HEK293 (cell line): ENCODE results near the gene ERG.
A peak's percentile ranks its signal among the peaks of the same experiment; 100 is the strongest.

Source experiments
- CTCF ChIA-PET: fragments of 350-600 bp; formaldehyde crosslinking; extraction: SDS; loops from one replicate; lab custom pipeline; 2021; ENCODE audit warnings: antibody characterized with exemption; lab: Yijun Ruan, JAX
- POLR2A ChIA-PET: fragments of 300-600 bp; formaldehyde crosslinking; extraction: SDS; loops from one replicate; lab custom pipeline; 2020; ENCODE audit warnings: antibody characterized with exemption, inconsistent platforms; lab: Yijun Ruan, JAX
- H3K27ac ChIP-seq: fragments of 200-500 bp; sonication (Bioruptor generic); 2 replicates; pipeline ENCODE4 v1.5.1; 2014; ENCODE audit warnings: low read depth, low read length, control low read depth, inconsistent platforms; ENCODE audit errors: extremely low read depth
- H3K36me3 ChIP-seq, 2 experiments: fragments of 200-500 bp in 1 of 2; sonication (Bioruptor generic) in 1 of 2; 1 replicate in 1 of 2; 2 replicates in 1 of 2; pipeline ENCODE4 v1.5.1; 2014 to 2017; ENCODE audit warnings: inconsistent platforms in 2 of 2, low read length in 2 of 2; ENCODE audit not compliant: control insufficient read depth in 2 of 2, insufficient read depth in 1 of 2
- H3K4me1 ChIP-seq: fragments of 200-500 bp; sonication (Bioruptor generic); 2 replicates; pipeline ENCODE4 v1.5.1; 2014; ENCODE audit warnings: mild to moderate bottlenecking, low read length, inconsistent platforms; ENCODE audit not compliant: control insufficient read depth, insufficient read depth
- H3K4me3 ChIP-seq: 2 replicates; pipeline ENCODE4 v1.5.1; 2011; ENCODE audit warnings: low read depth, mild to moderate bottlenecking, control low read depth, low read length, moderate library complexity
- H3K9me3 ChIP-seq: fragments of 200-500 bp; sonication (Bioruptor generic); 2 replicates; pipeline ENCODE4 v1.5.1; 2014; ENCODE audit warnings: low read depth, low read length, inconsistent platforms; ENCODE audit not compliant: control insufficient read depth, insufficient read depth
- ELK4 ChIP-seq: IDR thresholded peaks from 2 replicates; pipeline ENCODE4 v1.6.1; 2011; ENCODE audit warnings: mild to moderate bottlenecking, low read depth, low read length, borderline replicate concordance
- HOXD13 ChIP-seq: sonication (generic); formaldehyde crosslinking; IDR thresholded peaks from 2 replicates; pipeline ENCODE4 v1.8.0; 2022; ENCODE audit warnings: missing genetic modification reagents, borderline replicate concordance
- KLF17 ChIP-seq: fragments of 450-650 bp; formaldehyde crosslinking; IDR thresholded peaks from 2 replicates; pipeline ENCODE4 v1.5.1; 2016; ENCODE audit warnings: missing biosample characterization, missing genetic modification characterization
- SETDB1 ChIP-seq: IDR thresholded peaks from one replicate; pipeline ENCODE4 v1.6.1; 2017; ENCODE audit warnings: mild to moderate bottlenecking, low read length, moderate library complexity, mixed read lengths; ENCODE audit not compliant: insufficient read length
- ZBTB17 ChIP-seq: fragments of 450-650 bp; formaldehyde crosslinking; IDR thresholded peaks from 2 replicates; pipeline ENCODE4 v1.5.1; 2016; ENCODE audit warnings: missing biosample characterization, missing genetic modification characterization
- ZBTB21 ChIP-seq: fragments of 450-650 bp; formaldehyde crosslinking; IDR thresholded peaks from 2 replicates; pipeline ENCODE4 v1.5.1; 2017; ENCODE audit warnings: missing biosample characterization, missing genetic modification characterization
- ZFP37 ChIP-seq: fragments of 450-650 bp; formaldehyde crosslinking; IDR thresholded peaks from 2 replicates; pipeline ENCODE4 v1.5.1; 2016; ENCODE audit warnings: missing biosample characterization, missing genetic modification characterization
- ZFP69B ChIP-seq: fragments of 450-650 bp; formaldehyde crosslinking; IDR thresholded peaks from 2 replicates; pipeline ENCODE4 v1.5.1; 2016; ENCODE audit warnings: missing biosample characterization, missing genetic modification characterization
- ZNF184 ChIP-seq: fragments of 450-650 bp; IDR thresholded peaks from 2 replicates; pipeline ENCODE4 v1.5.1; 2018; ENCODE audit warnings: missing biosample characterization, mild to moderate bottlenecking, missing genetic modification characterization
- ZNF621 ChIP-seq: fragments of 450-650 bp; formaldehyde crosslinking; IDR thresholded peaks from 2 replicates; pipeline ENCODE4 v1.5.1; 2017; ENCODE audit warnings: missing biosample characterization, missing genetic modification characterization
- ZNF629 ChIP-seq: fragments of 450-650 bp; formaldehyde crosslinking; IDR thresholded peaks from 2 replicates; pipeline ENCODE4 v1.5.1; 2017; ENCODE audit warnings: missing biosample characterization, missing genetic modification characterization
- ZNF658 ChIP-seq: fragments of 450-650 bp; formaldehyde crosslinking; IDR thresholded peaks from 2 replicates; pipeline ENCODE4; 2016; ENCODE audit warnings: missing biosample characterization, missing genetic modification characterization
- ZNF670 ChIP-seq: fragments of 450-650 bp; formaldehyde crosslinking; IDR thresholded peaks from 2 replicates; pipeline ENCODE4 v1.5.1; 2016; ENCODE audit warnings: missing biosample characterization, missing genetic modification characterization, low read depth
- ZNF704 ChIP-seq: fragments of 450-650 bp; formaldehyde crosslinking; IDR thresholded peaks from 2 replicates; pipeline ENCODE4 v1.5.1; 2016; ENCODE audit warnings: missing biosample characterization, missing genetic modification characterization
- TF ChIP-seq, protein P1 (sequence below): fragments of 450-650 bp; formaldehyde crosslinking; IDR thresholded peaks from 2 replicates; pipeline ENCODE4 v1.5.1; 2016; ENCODE audit warnings: missing biosample characterization, missing genetic modification characterization
- TF ChIP-seq, protein P2 (sequence below): fragments of 450-650 bp; formaldehyde crosslinking; IDR thresholded peaks from 2 replicates; pipeline ENCODE4 v1.5.1; 2016; ENCODE audit warnings: missing biosample characterization, missing genetic modification characterization
- TF ChIP-seq, protein P3 (sequence below): fragments of 450-650 bp; IDR thresholded peaks from 2 replicates; pipeline ENCODE4 v1.5.1; 2018; ENCODE audit warnings: missing biosample characterization, missing genetic modification characterization
- TF ChIP-seq, protein P4 (sequence below): fragments of 450-650 bp; formaldehyde crosslinking; IDR thresholded peaks from 2 replicates; pipeline ENCODE4 v1.5.1; 2016; ENCODE audit warnings: missing biosample characterization, missing genetic modification characterization
- TF ChIP-seq, protein P5 (sequence below): fragments of 450-650 bp; formaldehyde crosslinking; IDR thresholded peaks from 2 replicates; pipeline ENCODE4 v1.5.1; 2016; ENCODE audit warnings: missing biosample characterization, missing genetic modification characterization

Gene ERG

DNA sequence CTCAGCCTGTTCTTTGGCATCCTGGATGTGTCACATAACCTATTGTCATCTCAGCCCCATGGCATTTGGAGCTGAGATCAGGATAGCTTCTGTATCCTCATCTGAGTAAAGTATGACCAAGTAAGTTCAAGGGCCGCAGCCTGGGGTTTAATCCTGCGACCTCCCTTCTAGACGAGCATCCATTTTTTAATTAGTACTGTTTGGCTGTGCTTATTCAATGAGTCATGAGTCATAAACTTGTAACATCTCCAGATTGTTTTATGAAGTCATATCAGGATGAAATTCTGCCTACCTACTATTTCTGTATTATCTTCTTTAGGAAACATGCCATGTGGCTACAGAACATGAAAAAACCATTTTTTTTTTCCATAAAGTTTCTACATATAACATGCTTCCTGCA lies 119.1 kb downstream of the ERG start:
- H3K4me1 ChIP-seq: no peaks in the 10 kb centered on the region
- POLR2A ChIA-PET: no interaction called here
- CTCF ChIA-PET: interaction anchor here (0.6 to 1.2 kb wide), 4 partner anchors 9 to 737 kb away, joined by 3 read pairs; no protein-coding TSS in a partner anchor
- TF ChIP-seq ZNF629: peak; percentile 59; the same call in 1 of the 2 replicates
- TF ChIP-seq, protein P1, sequence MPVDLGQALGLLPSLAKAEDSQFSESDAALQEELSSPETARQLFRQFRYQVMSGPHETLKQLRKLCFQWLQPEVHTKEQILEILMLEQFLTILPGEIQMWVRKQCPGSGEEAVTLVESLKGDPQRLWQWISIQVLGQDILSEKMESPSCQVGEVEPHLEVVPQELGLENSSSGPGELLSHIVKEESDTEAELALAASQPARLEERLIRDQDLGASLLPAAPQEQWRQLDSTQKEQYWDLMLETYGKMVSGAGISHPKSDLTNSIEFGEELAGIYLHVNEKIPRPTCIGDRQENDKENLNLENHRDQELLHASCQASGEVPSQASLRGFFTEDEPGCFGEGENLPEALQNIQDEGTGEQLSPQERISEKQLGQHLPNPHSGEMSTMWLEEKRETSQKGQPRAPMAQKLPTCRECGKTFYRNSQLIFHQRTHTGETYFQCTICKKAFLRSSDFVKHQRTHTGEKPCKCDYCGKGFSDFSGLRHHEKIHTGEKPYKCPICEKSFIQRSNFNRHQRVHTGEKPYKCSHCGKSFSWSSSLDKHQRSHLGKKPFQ: no peak
- TF ChIP-seq, all 188 proteins: peak for 1
- Histone ChIP-seq H3K36me3 (no peaks in the 10 kb centered on the region), H3K27ac (no peak overlapping the region), H3K9me3 (no peaks in the 10 kb centered on the region), H3K4me3 (no peak overlapping the region)

DNA sequence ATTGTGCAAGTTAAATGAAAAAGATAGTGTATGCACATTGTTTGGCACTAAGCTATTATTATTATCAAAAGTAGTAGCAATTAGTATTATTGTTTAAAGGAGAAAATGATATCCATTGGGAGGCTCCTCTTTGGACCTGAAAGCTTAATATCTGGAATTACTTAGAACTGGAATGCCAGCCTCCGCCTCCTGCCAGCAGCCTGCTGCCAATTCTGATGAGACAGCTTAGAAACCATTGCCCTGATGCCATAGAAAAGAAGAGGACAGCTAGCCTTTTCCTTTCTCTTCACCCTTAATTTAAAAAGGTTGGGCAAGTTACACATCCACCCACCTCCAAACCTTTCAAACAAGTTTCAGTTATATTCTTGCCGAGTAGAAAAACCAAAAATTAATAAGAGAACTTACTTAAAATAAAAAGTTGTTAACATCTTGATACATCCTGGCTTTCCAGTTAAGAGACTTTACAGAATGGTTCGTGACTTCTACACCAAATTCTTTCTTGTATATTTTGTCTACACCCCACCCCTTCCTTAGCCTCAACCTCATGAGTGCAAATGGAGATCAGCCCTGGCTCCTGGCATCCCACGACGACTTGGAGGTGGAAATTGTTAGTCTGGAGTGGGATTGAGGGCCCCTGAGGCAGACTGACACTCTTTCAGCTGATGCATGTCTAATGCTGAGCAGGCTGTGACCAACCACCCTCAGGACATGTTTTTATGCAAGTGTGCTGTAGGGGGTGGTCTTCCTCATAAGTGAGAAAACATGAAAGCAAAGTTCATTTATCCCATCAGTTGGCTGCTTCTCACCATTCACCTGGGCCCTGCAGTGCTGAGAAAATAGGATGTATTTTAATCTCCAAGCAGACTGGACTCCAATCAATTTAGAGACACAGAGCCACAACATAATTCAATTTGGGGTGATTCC lies 120.8 kb downstream of the ERG start:
- CTCF ChIA-PET: interaction anchor here (0.6 to 0.7 kb wide), 3 partner anchors 98 to 540 kb away, joined by 3 read pairs; no protein-coding TSS in a partner anchor
- POLR2A ChIA-PET: no interaction called here
- TF ChIP-seq HOXD13 (CRISPR knock-in tag) (no peak), KLF17 (tag by site-specific recombination) (no peak), ZNF670 (tag by site-specific recombination) (no peak), SETDB1 (no peak), ZNF658 (no peak), ZBTB21 (tag by site-specific recombination) (no peak), ZNF621 (tag by site-specific recombination) (no peak), ZFP37 (no peak), ELK4 (no peak), ZNF184 (no peak), ZFP69B (tag by site-specific recombination) (no peak), ZNF704 (tag by site-specific recombination) (no peak), ZBTB17 (tag by site-specific recombination) (no peak)
- TF ChIP-seq, protein P2, sequence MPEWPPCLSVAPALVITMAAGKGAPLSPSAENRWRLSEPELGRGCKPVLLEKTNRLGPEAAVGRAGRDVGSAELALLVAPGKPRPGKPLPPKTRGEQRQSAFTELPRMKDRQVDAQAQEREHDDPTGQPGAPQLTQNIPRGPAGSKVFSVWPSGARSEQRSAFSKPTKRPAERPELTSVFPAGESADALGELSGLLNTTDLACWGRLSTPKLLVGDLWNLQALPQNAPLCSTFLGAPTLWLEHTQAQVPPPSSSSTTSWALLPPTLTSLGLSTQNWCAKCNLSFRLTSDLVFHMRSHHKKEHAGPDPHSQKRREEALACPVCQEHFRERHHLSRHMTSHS (tag by site-specific recombination): no peak
- TF ChIP-seq, protein P3, sequence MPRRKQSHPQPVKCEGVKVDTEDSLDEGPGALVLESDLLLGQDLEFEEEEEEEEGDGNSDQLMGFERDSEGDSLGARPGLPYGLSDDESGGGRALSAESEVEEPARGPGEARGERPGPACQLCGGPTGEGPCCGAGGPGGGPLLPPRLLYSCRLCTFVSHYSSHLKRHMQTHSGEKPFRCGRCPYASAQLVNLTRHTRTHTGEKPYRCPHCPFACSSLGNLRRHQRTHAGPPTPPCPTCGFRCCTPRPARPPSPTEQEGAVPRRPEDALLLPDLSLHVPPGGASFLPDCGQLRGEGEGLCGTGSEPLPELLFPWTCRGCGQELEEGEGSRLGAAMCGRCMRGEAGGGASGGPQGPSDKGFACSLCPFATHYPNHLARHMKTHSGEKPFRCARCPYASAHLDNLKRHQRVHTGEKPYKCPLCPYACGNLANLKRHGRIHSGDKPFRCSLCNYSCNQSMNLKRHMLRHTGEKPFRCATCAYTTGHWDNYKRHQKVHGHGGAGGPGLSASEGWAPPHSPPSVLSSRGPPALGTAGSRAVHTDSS (tag by site-specific recombination): no peak
- TF ChIP-seq, protein P4, sequence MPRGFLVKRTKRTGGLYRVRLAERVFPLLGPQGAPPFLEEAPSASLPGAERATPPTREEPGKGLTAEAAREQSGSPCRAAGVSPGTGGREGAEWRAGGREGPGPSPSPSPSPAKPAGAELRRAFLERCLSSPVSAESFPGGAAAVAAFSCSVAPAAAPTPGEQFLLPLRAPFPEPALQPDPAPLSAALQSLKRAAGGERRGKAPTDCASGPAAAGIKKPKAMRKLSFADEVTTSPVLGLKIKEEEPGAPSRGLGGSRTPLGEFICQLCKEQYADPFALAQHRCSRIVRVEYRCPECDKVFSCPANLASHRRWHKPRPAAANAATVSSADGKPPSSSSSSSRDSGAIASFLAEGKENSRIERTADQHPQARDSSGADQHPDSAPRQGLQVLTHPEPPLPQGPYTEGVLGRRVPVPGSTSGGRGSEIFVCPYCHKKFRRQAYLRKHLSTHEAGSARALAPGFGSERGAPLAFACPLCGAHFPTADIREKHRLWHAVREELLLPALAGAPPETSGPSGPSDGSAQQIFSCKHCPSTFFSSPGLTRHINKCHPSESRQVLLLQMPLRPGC: no peak
- TF ChIP-seq, protein P5, sequence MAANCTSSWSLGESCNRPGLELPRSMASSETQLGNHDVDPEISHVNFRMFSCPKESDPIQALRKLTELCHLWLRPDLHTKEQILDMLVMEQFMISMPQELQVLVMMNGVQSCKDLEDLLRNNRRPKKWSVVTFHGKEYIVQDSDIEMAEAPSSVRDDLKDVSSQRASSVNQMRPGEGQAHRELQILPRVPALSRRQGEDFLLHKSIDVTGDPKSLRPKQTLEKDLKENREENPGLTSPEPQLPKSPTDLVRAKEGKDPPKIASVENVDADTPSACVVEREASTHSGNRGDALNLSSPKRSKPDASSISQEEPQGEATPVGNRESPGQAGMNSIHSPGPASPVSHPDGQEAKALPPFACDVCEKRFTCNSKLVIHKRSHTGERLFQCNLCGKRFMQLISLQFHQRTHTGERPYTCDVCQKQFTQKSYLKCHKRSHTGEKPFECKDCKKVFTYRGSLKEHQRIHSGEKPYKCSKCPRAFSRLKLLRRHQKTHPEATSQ (tag by site-specific recombination): no peak
- TF ChIP-seq, all 188 proteins: peak for 0
- Histone ChIP-seq H3K36me3 (no peaks in the 10 kb centered on the region), H3K4me3 (no peak overlapping the region), H3K27ac (no peak overlapping the region), H3K9me3 (no peaks in the 10 kb centered on the region), H3K4me1 (no peaks in the 10 kb centered on the region)
